ENCODE measurements around the gene CAMK2N1. TPM values are rescaled to one million over a fixed set of nuclear protein-coding genes. Genes with fewer than 3 reads are reported as not detected.

Gene CAMK2N1
- total and polyA plus RNA-seq, 2 of the 8 experiments (the other 6 are each of a cell fraction or from before 2014, with no cell fraction given): 2.3 to 5.6 TPM

DNA sequence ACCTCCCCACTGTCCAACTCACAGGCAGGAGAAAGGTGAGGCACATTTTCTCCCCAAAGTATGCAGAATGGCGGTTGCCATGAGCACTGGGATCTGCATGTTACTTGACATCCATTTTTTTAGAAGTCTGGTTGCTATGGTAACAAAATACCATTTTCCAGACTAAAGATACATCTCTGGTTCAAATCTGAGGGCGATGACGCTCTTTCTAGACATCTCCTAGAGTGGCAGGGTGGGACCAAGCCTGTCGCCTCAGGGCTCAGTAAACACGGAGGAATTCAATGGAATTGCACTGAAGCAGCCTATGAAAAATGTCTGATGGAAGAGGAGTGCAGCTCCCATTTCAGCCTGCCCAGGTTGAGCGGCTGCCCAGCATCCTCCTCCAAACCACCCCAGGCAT, 44.9 kb upstream of the CAMK2N1 start:
- no peak overlapping the region for H3K4me3 ChIP-seq (ENCODE audit: extremely low read depth in 1 of 4, insufficient read depth in 2 of 4, low read depth in 3 of 4, low read length in 4 of 4)
- H3K4me1 ChIP-seq (replicated peaks in 1 of 4; ENCODE audit: control insufficient read depth in 3 of 4, insufficient read depth in 4 of 4, low read length in 3 of 4): no peaks in the 10 kb centered on the region
- H3K27ac ChIP-seq (ENCODE audit: low read depth, low read length): no peak overlapping the region
- no peaks in the 10 kb centered on the region for H3K79me2 ChIP-seq (ENCODE audit: control insufficient read depth in 1 of 2, insufficient read depth in 2 of 2, low read length in 2 of 2)
- H4K5ac ChIP-seq (ENCODE audit: insufficient read length, low read depth, low read length): no peak overlapping the region
- no peaks in the 10 kb centered on the region for H3K79me1 ChIP-seq (ENCODE audit: low read depth, low read length)
- H3K14ac ChIP-seq (ENCODE audit: insufficient read length): no peak overlapping the region
- H3K18ac ChIP-seq (ENCODE audit: extremely low read depth, low read length): no peak overlapping the region
- no peak overlapping the region for H3K9ac ChIP-seq (replicated peaks in 1 of 4; ENCODE audit: extremely low read depth in 1 of 4, low read depth in 3 of 4, low read length in 3 of 4)
- no peak for TF ChIP-seq BACH1 (IDR thresholded peaks at IDR 0.05; ENCODE audit: low read length)
- no peak for TF ChIP-seq SP1 (IDR thresholded peaks at IDR 0.05; ENCODE audit: low read depth, low read length)
- TF ChIP-seq EZH2 (IDR thresholded peaks at IDR 0.05; ENCODE audit: low read depth, low read length, severe bottlenecking): no peak
- no peak for TF ChIP-seq SAP30 (IDR thresholded peaks at IDR 0.05; ENCODE audit: insufficient read depth, insufficient replicate concordance, low read length)
- no peak for TF ChIP-seq ZNF274 (IDR thresholded peaks at IDR 0.05; ENCODE audit: borderline replicate concordance, extremely low read depth, low read length)
- no peak for TF ChIP-seq POLR2AphosphoS5 (IDR thresholded peaks at IDR 0.05; ENCODE audit: low read depth, low read length)
- TF ChIP-seq POLR2A (IDR thresholded peaks at IDR 0.05; ENCODE audit: control extremely low read depth in 1 of 2, low read depth in 2 of 2, low read length in 2 of 2): no peak
- no peak for TF ChIP-seq HDAC2 (IDR thresholded peaks at IDR 0.05; ENCODE audit: borderline replicate concordance in 1 of 2, low read depth in 2 of 2, low read length in 2 of 2)
- TF ChIP-seq RBBP5 (IDR thresholded peaks at IDR 0.05; ENCODE audit: borderline replicate concordance, low read depth, low read length): no peak
- TF ChIP-seq TBP (IDR thresholded peaks at IDR 0.05; ENCODE audit: low read depth, low read length): no peak
- H2AK5ac ChIP-seq (ENCODE audit: low read depth, low read length): 0 out of 2 replicates have a peak overlapping the region, but pooled peaks have one; percentile 48
- no peak overlapping the region for H2BK20ac ChIP-seq (ENCODE audit: low read length)
- H3K23ac ChIP-seq (ENCODE audit: insufficient read length): no peak overlapping the region
- H3K27me3 ChIP-seq (replicated peaks in 1 of 4; ENCODE audit: control insufficient read depth in 3 of 4, extremely low read depth in 1 of 4, insufficient read depth in 3 of 4, low read length in 3 of 4): peaks cover 0 to 6% (median under 1%) of the 10 kb centered on the region in 4 experiments; a peak in 4 of 7 replicates
- no peaks in the 10 kb centered on the region for H3K9me3 ChIP-seq (ENCODE audit: insufficient read depth in 2 of 2, low read depth in 1 of 2, low read length in 1 of 2)
- no peak overlapping the region; the same call in 1 of the 2 replicates for H4K8ac ChIP-seq (ENCODE audit: extremely low read depth, insufficient read depth, low read length)
- no peak overlapping the region for H2BK5ac ChIP-seq (ENCODE audit: low read depth, low read length)
- no peak overlapping the region for H2AFZ ChIP-seq (ENCODE audit: low read length)
- no peaks in the 10 kb centered on the region for H3K36me3 ChIP-seq (ENCODE audit: control insufficient read depth in 2 of 4, insufficient read depth in 4 of 4, low read length in 3 of 4)
- peaks cover 0 to 1% of the 10 kb centered on the region in 2 experiments for H4K20me1 ChIP-seq (replicated peaks in 1 of 2; ENCODE audit: control insufficient read depth in 1 of 2, insufficient read depth in 2 of 2, low read length in 2 of 2)
- H3K56ac ChIP-seq (replicated peaks; ENCODE audit: insufficient read length, low read depth, low read length): no peak overlapping the region
- no peak for DNase-seq (ENCODE audit: low read depth in 1 of 2, low spot score in 2 of 2)
- POLR2A ChIA-PET (ENCODE audit: partially characterized antibody): no interaction called here
- no peak overlapping the region for H2BK15ac ChIP-seq (ENCODE audit: low read length)
- H3K4me2 ChIP-seq (ENCODE audit: insufficient read depth in 1 of 2, low read depth in 2 of 2, low read length in 2 of 2): no peak overlapping the region
- CTCF ChIA-PET (ENCODE audit: partially characterized antibody): interaction anchor here (2.3 to 2.5 kb wide), 2 partner anchors 34 to 111 kb away, joined by 4 to 10 read pairs; no protein-coding TSS in a partner anchor
- no peak overlapping the region for H4K91ac ChIP-seq (replicated peaks; ENCODE audit: insufficient read length, low read length)
- FAIRE-seq: no peak
- no peak overlapping the region for H2BK12ac ChIP-seq (ENCODE audit: low read depth, low read length)
- no peak overlapping the region for H2BK120ac ChIP-seq (replicated peaks; ENCODE audit: low read depth, low read length)
- WGBS, 2 experiments (ENCODE audit: extremely low coverage in 1 of 2, insufficient coverage in 1 of 2, insufficient read length in 1 of 2, insufficient replicate concordance in 2 of 2, low coverage in 1 of 2, low lambda C conversion rate in 2 of 2, missing lambda C conversion rate in 1 of 2): 81% methylated on average over 6 of the region's 6 CpGs; no CpG with 5 or more reads in 1 of the 2 experiments
- H3K4ac ChIP-seq (replicated peaks; ENCODE audit: insufficient read length, low read depth, low read length): no peak overlapping the region
- H3K23me2 ChIP-seq (ENCODE audit: low read depth, low read length): no peaks in the 10 kb centered on the region

Data from H1 (cell line).